SK-N-SH treated with all-trans-retinoic acid at 6 μM for 48 hours (cell line): Measurements from ENCODE around the gene POU5F1.

ENCODE experiments used
- ATAC-seq: fragments of 200-7000 bp; cut with Tn5 transposase; 3 replicates; pipeline ENCODE4 v1.9.1; 2020; ENCODE audit warnings: mild to moderate bottlenecking, moderate library complexity
- ARNTL ChIP-seq: fragments of 450-650 bp; formaldehyde crosslinking; IDR thresholded peaks from 2 replicates; pipeline ENCODE4 v1.5.0; 2020; ENCODE audit warnings: low read depth, mild to moderate bottlenecking, moderate library complexity, borderline replicate concordance
- BACH2 ChIP-seq: fragments of 250-450 bp; sonication (Bioruptor Pico); IDR thresholded peaks from 2 replicates; pipeline ENCODE4 v1.9.0; 2021; ENCODE audit warnings: mild to moderate bottlenecking, borderline replicate concordance
- CSDC2 ChIP-seq: fragments of 250-450 bp; sonication (Bioruptor Pico); IDR thresholded peaks from 2 replicates; pipeline ENCODE4 v1.5.0; 2020; ENCODE audit warnings: mild to moderate bottlenecking, moderate library complexity
- CSRNP3 ChIP-seq: fragments of 250-450 bp; sonication (Bioruptor Pico); IDR thresholded peaks from 2 replicates; pipeline ENCODE4 v1.5.1; 2021; ENCODE audit warnings: mild to moderate bottlenecking, moderate library complexity
- ESRRG ChIP-seq: fragments of 250-450 bp; sonication (Bioruptor Pico); IDR thresholded peaks from 2 replicates; pipeline ENCODE4 v1.6.1; 2021; ENCODE audit warnings: mild to moderate bottlenecking
- ISL1 ChIP-seq: fragments of 250-450 bp; sonication (Bioruptor Pico); IDR thresholded peaks from 2 replicates; pipeline ENCODE4 v2.1.2; 2022; ENCODE audit warnings: mild to moderate bottlenecking, moderate library complexity
- OSR1 ChIP-seq: fragments of 250-450 bp; sonication (Bioruptor Pico); IDR thresholded peaks from 2 replicates; pipeline ENCODE4 v1.8.0; 2022; ENCODE audit warnings: moderate library complexity, mild to moderate bottlenecking, inconsistent platforms
- PATZ1 ChIP-seq: fragments of 250-450 bp; sonication (Bioruptor Pico); IDR thresholded peaks from 2 replicates; pipeline ENCODE4 v1.8.0; 2020; ENCODE audit warnings: mild to moderate bottlenecking, moderate library complexity, borderline replicate concordance
- POU6F1 ChIP-seq: fragments of 250-450 bp; sonication (Bioruptor Pico); IDR thresholded peaks from 2 replicates; pipeline ENCODE4 v1.8.0; 2021; ENCODE audit warnings: low read depth, mild to moderate bottlenecking, moderate library complexity, borderline replicate concordance
- PPARA ChIP-seq: fragments of 250-450 bp; sonication (Bioruptor Pico); IDR thresholded peaks from 2 replicates; pipeline ENCODE4 v1.5.0; 2020; ENCODE audit warnings: mild to moderate bottlenecking, borderline replicate concordance
- RARB ChIP-seq: fragments of 250-450 bp; sonication (Bioruptor Pico); IDR thresholded peaks from 2 replicates; pipeline ENCODE4 v1.8.0; 2021; ENCODE audit warnings: mild to moderate bottlenecking, moderate library complexity
- SNAI2 ChIP-seq: fragments of 250-450 bp; sonication (Bioruptor Pico); IDR thresholded peaks from 2 replicates; pipeline ENCODE4 v1.5.0; 2020; ENCODE audit warnings: mild to moderate bottlenecking, moderate library complexity
- TCF4 ChIP-seq: fragments of 250-450 bp; sonication (Bioruptor Pico); IDR thresholded peaks from 2 replicates; pipeline ENCODE4 v1.8.0; 2021; ENCODE audit warnings: mild to moderate bottlenecking, moderate library complexity, borderline replicate concordance
- TOX ChIP-seq: fragments of 250-450 bp; sonication (Bioruptor Pico); IDR thresholded peaks from 2 replicates; pipeline ENCODE4 v1.8.0; 2021; ENCODE audit warnings: mild to moderate bottlenecking, moderate library complexity, borderline replicate concordance
- TSHZ2 ChIP-seq: fragments of 250-450 bp; sonication (Bioruptor Pico); IDR thresholded peaks from 2 replicates; pipeline ENCODE4 v1.5.0; 2020; ENCODE audit warnings: mild to moderate bottlenecking, moderate library complexity
- ZC3H10 ChIP-seq: fragments of 250-450 bp; sonication (Bioruptor Pico); IDR thresholded peaks from 2 replicates; pipeline ENCODE4 v1.5.1; 2021; ENCODE audit warnings: mild to moderate bottlenecking, moderate library complexity
- ZFP3 ChIP-seq: fragments of 250-450 bp; sonication (Bioruptor Pico); IDR thresholded peaks from 2 replicates; pipeline ENCODE4 v1.5.0; 2020; ENCODE audit warnings: mild to moderate bottlenecking, moderate library complexity
- ZFP30 ChIP-seq: fragments of 450-650 bp; formaldehyde crosslinking; IDR thresholded peaks from 2 replicates; pipeline ENCODE4 v1.5.0; 2022; ENCODE audit warnings: mild to moderate bottlenecking, moderate library complexity
- ZNF565 ChIP-seq: fragments of 450-650 bp; formaldehyde crosslinking; conservative IDR thresholded peaks from 2 replicates; pipeline ENCODE4 v1.5.0; 2020; ENCODE audit warnings: low read depth, mild to moderate bottlenecking, moderate library complexity
- ZNF70 ChIP-seq: fragments of 450-650 bp; formaldehyde crosslinking; IDR thresholded peaks from 2 replicates; pipeline ENCODE4 v1.5.0; 2020; ENCODE audit warnings: mild to moderate bottlenecking, moderate library complexity
- ZNF8 ChIP-seq: fragments of 450-650 bp; formaldehyde crosslinking; IDR thresholded peaks from 2 replicates; pipeline ENCODE4 v1.5.0; 2020; ENCODE audit warnings: mild to moderate bottlenecking, moderate library complexity

Gene POU5F1

GRCh38 chr6:31122791-31123706, 47.4 kb downstream of the POU5F1 start:
- ATAC-seq, result peak; percentile 82
- no peak for TF ChIP-seq CSDC2
- no peak for TF ChIP-seq PATZ1 (CRISPR knock-in tag)
- TF ChIP-seq TSHZ2, result no peak
- TF ChIP-seq CSRNP3 (CRISPR knock-in tag), result no peak
- TF ChIP-seq SNAI2 (CRISPR knock-in tag), result no peak
- TF ChIP-seq ZC3H10, result no peak
- TF ChIP-seq ZNF8 (CRISPR knock-in tag), result no peak
- no peak for TF ChIP-seq ZFP3 (CRISPR knock-in tag)
- TF ChIP-seq TOX (CRISPR knock-in tag), result no peak
- TF ChIP-seq ARNTL (CRISPR knock-in tag), result no peak
- TF ChIP-seq ZNF70 (CRISPR knock-in tag), result no peak
- no peak for TF ChIP-seq RARB (CRISPR knock-in tag)
- TF ChIP-seq PPARA (CRISPR knock-in tag), result no peak
- TF ChIP-seq ZFP30 (CRISPR knock-in tag), result no peak
- no peak for TF ChIP-seq ESRRG
- TF ChIP-seq OSR1 (CRISPR knock-in tag), result no peak

- no peak for ATAC-seq
- no peak for TF ChIP-seq ARNTL (CRISPR knock-in tag)
- TF ChIP-seq RARB (CRISPR knock-in tag), result no peak
- TF ChIP-seq POU6F1, result no peak
- TF ChIP-seq ZNF8 (CRISPR knock-in tag), result no peak
- TF ChIP-seq ZFP3 (CRISPR knock-in tag), result no peak
- no peak for TF ChIP-seq ZFP30 (CRISPR knock-in tag)
- no peak for TF ChIP-seq ZC3H10
- no peak for TF ChIP-seq PATZ1 (CRISPR knock-in tag)
- TF ChIP-seq OSR1 (CRISPR knock-in tag), result no peak
- no peak for TF ChIP-seq SNAI2 (CRISPR knock-in tag)
- no peak for TF ChIP-seq PPARA (CRISPR knock-in tag)
- no peak for TF ChIP-seq ZNF70 (CRISPR knock-in tag)
- no peak for TF ChIP-seq TCF4 (CRISPR knock-in tag)
- TF ChIP-seq ZNF565 (CRISPR knock-in tag), result no peak
- TF ChIP-seq CSRNP3 (CRISPR knock-in tag), result no peak
- TF ChIP-seq BACH2 (CRISPR knock-in tag), result no peak
- no peak for TF ChIP-seq ESRRG
- TF ChIP-seq TOX (CRISPR knock-in tag), result no peak
- no peak for TF ChIP-seq ISL1 (CRISPR knock-in tag)
- TF ChIP-seq CSDC2, result no peak
These were observed 49.2 kb downstream of the POU5F1 start for GRCh38 chr6:31121131-31121790.
